ENCODE data around the gene QRICH2. TPM values are rescaled to one million over a fixed set of nuclear protein-coding genes. Genes with fewer than 3 reads are reported as not detected.

Gene QRICH2
- total and polyA plus RNA-seq, 9 of the 15 experiments (the other 6 are each of a cell fraction or from before 2014, with no cell fraction given): 0.03 to 1.6 (median 0.81) TPM

DNA sequence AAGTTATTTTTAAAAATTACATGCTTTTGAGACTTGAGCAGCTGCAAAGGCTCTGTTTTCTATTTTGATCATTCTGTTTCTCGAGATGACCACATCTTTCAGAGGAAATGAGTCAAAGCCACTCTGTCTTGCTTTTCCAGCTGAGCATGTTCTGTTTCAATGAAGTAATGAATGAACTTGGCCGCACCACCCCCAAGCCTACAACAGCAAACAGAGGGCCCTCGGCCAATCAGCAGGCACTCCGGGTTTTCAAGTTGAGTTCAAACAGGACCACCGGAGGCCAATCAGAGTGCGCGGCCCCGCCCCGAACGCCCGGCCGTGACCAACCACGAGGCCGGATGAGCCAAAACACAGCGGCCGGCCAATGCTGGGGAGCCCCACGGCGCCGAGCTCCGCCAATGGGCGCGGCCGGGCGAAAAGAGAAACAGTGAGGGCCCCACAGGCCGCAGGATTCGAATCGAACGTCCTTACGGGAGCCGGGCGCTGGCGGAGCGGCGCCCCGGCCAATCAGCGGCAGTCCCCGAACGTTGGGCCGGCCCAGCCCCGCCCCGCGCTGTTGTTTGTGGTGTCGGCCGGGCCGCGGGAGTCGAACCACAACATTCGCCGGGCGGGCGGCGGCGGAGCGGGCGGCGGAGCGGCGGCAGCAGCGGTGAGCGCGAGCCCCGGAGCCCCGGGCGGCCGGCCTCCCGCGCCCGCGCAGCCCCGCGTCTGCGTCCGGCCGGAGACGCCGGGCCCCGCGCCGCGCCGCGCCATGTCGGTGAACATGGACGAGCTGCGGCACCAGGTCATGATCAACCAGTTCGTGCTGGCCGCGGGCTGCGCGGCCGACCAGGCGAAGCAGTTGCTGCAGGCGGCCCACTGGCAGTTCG lies 43.1 kb downstream of the QRICH2 start, which contains the start of gene UBALD2 (continued):
- TF ChIP-seq CCNT2 (IDR thresholded peaks at IDR 0.05; ENCODE audit: borderline replicate concordance, extremely low read depth, insufficient read length, low read depth, low read length) (peak; percentile 92), XRCC5 (IDR thresholded peaks at IDR 0.05; ENCODE audit: low read depth, low read length) (no peak), NFYB (IDR thresholded peaks at IDR 0.05; ENCODE audit: extremely low read depth, insufficient read length) (peak; percentile 95), KLF10 (CRISPR knock-in tag; IDR thresholded peaks at IDR 0.05) (no peak), RBFOX2 (IDR thresholded peaks at IDR 0.05; ENCODE audit: low read depth, low read length) (peak; percentile 88), NR4A1 (CRISPR knock-in tag; IDR thresholded peaks at IDR 0.05) (no peak), NR4A1 (tag; IDR thresholded peaks at IDR 0.05) (peak; percentile 89), PHB2 (IDR thresholded peaks at IDR 0.05; ENCODE audit: low read depth) (no peak), HMG20A (CRISPR knock-in tag; conservative IDR thresholded peaks at IDR 0.05) (no peak), PCBP1 (IDR thresholded peaks at IDR 0.05; ENCODE audit: low read depth, low read length, poor library complexity, severe bottlenecking) (peak; percentile 18), GTF2A2 (tag; IDR thresholded peaks at IDR 0.05) (peak; percentile 66; the same call in 1 of the 2 replicates), ZFX (CRISPR knock-in tag; IDR thresholded peaks at IDR 0.05) (peak; percentile 62), NFRKB (IDR thresholded peaks at IDR 0.05; ENCODE audit: low read depth) (0 out of 2 replicates have a peak, but pooled peaks have one; percentile 78)
- TF ChIP-seq, protein P1, sequence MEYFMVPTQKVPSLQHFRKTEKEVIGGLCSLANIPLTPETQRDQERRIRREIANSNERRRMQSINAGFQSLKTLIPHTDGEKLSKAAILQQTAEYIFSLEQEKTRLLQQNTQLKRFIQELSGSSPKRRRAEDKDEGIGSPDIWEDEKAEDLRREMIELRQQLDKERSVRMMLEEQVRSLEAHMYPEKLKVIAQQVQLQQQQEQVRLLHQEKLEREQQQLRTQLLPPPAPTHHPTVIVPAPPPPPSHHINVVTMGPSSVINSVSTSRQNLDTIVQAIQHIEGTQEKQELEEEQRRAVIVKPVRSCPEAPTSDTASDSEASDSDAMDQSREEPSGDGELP (CRISPR knock-in tag; IDR thresholded peaks at IDR 0.05; ENCODE audit: borderline replicate concordance): peak; percentile 93
- TF ChIP-seq, protein P2, sequence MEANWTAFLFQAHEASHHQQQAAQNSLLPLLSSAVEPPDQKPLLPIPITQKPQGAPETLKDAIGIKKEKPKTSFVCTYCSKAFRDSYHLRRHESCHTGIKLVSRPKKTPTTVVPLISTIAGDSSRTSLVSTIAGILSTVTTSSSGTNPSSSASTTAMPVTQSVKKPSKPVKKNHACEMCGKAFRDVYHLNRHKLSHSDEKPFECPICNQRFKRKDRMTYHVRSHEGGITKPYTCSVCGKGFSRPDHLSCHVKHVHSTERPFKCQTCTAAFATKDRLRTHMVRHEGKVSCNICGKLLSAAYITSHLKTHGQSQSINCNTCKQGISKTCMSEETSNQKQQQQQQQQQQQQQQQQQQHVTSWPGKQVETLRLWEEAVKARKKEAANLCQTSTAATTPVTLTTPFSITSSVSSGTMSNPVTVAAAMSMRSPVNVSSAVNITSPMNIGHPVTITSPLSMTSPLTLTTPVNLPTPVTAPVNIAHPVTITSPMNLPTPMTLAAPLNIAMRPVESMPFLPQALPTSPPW (CRISPR knock-in tag; IDR thresholded peaks at IDR 0.05): peak; percentile 87
- TF ChIP-seq, protein P3, sequence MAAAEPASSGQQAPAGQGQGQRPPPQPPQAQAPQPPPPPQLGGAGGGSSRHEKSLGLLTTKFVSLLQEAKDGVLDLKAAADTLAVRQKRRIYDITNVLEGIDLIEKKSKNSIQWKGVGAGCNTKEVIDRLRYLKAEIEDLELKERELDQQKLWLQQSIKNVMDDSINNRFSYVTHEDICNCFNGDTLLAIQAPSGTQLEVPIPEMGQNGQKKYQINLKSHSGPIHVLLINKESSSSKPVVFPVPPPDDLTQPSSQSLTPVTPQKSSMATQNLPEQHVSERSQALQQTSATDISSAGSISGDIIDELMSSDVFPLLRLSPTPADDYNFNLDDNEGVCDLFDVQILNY (CRISPR knock-in tag; IDR thresholded peaks at IDR 0.05): no peak
- TF ChIP-seq, protein P4, sequence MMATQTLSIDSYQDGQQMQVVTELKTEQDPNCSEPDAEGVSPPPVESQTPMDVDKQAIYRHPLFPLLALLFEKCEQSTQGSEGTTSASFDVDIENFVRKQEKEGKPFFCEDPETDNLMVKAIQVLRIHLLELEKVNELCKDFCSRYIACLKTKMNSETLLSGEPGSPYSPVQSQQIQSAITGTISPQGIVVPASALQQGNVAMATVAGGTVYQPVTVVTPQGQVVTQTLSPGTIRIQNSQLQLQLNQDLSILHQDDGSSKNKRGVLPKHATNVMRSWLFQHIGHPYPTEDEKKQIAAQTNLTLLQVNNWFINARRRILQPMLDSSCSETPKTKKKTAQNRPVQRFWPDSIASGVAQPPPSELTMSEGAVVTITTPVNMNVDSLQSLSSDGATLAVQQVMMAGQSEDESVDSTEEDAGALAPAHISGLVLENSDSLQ (IDR thresholded peaks at IDR 0.05): peak; percentile 70
- TF ChIP-seq, protein P5, sequence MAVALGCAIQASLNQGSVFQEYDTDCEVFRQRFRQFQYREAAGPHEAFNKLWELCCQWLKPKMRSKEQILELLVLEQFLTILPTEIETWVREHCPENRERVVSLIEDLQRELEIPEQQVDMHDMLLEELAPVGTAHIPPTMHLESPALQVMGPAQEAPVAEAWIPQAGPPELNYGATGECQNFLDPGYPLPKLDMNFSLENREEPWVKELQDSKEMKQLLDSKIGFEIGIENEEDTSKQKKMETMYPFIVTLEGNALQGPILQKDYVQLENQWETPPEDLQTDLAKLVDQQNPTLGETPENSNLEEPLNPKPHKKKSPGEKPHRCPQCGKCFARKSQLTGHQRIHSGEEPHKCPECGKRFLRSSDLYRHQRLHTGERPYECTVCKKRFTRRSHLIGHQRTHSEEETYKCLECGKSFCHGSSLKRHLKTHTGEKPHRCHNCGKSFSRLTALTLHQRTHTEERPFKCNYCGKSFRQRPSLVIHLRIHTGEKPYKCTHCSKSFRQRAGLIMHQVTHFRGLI (CRISPR knock-in tag; IDR thresholded peaks at IDR 0.05): peak; percentile 59; the same call in 1 of the 2 replicates

Measured in K562 (cell line).